Effector memory CD4-positive, alpha-beta T cell (primary cell): Measurements from ENCODE around the gene CHPT1.
A peak's percentile ranks its signal among the peaks of the same experiment; 100 is the strongest.
"Not testable (repeated sequence)": the region's sequence is repeated elsewhere in the genome, so short reads cannot be mapped to it uniquely, and the experiment has no call there.

Experiments
- DNase-seq, 3 donors: peaks; one replicate each; pipeline ENCODE4 v3.0.0-alpha.2; 2020
- H3K27ac ChIP-seq: 2 replicates; pipeline ENCODE4 v1.7.0; 2013; ENCODE audit warnings: mild to moderate bottlenecking, low read length, moderate library complexity; ENCODE audit not compliant: insufficient read depth, poor library complexity, severe bottlenecking
- H3K27me3 ChIP-seq: replicated peaks from 2 replicates; pipeline ENCODE4 v1.7.0; 2013; ENCODE audit warnings: mild to moderate bottlenecking, low read length; ENCODE audit not compliant: insufficient read depth, control insufficient read depth, poor library complexity, severe bottlenecking
- H3K36me3 ChIP-seq: 2 replicates; pipeline ENCODE4 v1.7.0; 2013; ENCODE audit warnings: mild to moderate bottlenecking, low read length, moderate library complexity; ENCODE audit not compliant: control insufficient read depth, insufficient read depth
- H3K4me1 ChIP-seq: 2 replicates; pipeline ENCODE4 v1.7.0; 2013; ENCODE audit warnings: low read length, mild to moderate bottlenecking; ENCODE audit not compliant: control insufficient read depth, insufficient read depth, poor library complexity, severe bottlenecking
- H3K4me3 ChIP-seq: 2 replicates; pipeline ENCODE4 v1.7.0; 2013; ENCODE audit warnings: low read length, low read depth, mild to moderate bottlenecking; ENCODE audit not compliant: insufficient read depth, poor library complexity, severe bottlenecking
- H3K9me3 ChIP-seq: 2 replicates; pipeline ENCODE4 v1.7.0; 2013; ENCODE audit warnings: mild to moderate bottlenecking, low read length, moderate library complexity; ENCODE audit not compliant: control insufficient read depth

CHPT1 gene

GRCh38 chr12:101664992-101665391, 32.4 kb upstream of the CHPT1 start:
- H3K9me3 ChIP-seq, result no peaks in the 10 kb centered on the region
- peaks cover 3% of the 10 kb centered on the region for H3K27me3 ChIP-seq
- H3K36me3 ChIP-seq, result no peaks in the 10 kb centered on the region
- DNase-seq, result no peak
- H3K4me3 ChIP-seq, result no peak overlapping the region
- no peaks in the 10 kb centered on the region for H3K4me1 ChIP-seq
- no peak overlapping the region for H3K27ac ChIP-seq

- H3K4me1 ChIP-seq, result no peaks in the 10 kb centered on the region
- DNase-seq, result no peak
These were observed 31.2 kb upstream of the CHPT1 start for GRCh38 chr12:101666052-101666728.

GRCh38 chr12:101667591-101667990, 29.8 kb upstream of the CHPT1 start:
- Histone ChIP-seq H3K27ac (no peak overlapping the region), H3K9me3 (no peaks in the 10 kb centered on the region), H3K4me3 (no peak overlapping the region), H3K4me1 (no peaks in the 10 kb centered on the region), H3K36me3 (no peaks in the 10 kb centered on the region), H3K27me3 (peaks cover 3% of the 10 kb centered on the region)
- no peak for DNase-seq

More at GRCh38 chr12:101666052-101666728, 31.2 kb upstream of the CHPT1 start:
- Histone ChIP-seq H3K4me3 (no peak overlapping the region), H3K27me3 (peaks cover 3% of the 10 kb centered on the region), H3K36me3 (no peaks in the 10 kb centered on the region), H3K9me3 (no peaks in the 10 kb centered on the region), H3K27ac (no peak overlapping the region)

- no peaks in the 10 kb centered on the region for H3K36me3 ChIP-seq
- no peak for DNase-seq
- no peak overlapping the region for H3K4me3 ChIP-seq
- no peaks in the 10 kb centered on the region for H3K27me3 ChIP-seq
- H3K9me3 ChIP-seq, result no peaks in the 10 kb centered on the region
- H3K27ac ChIP-seq, result no peak overlapping the region
- no peaks in the 10 kb centered on the region for H3K4me1 ChIP-seq
These were observed 27.3 kb upstream of the CHPT1 start for GRCh38 chr12:101670007-101670671.

GRCh38 chr12:101671157-101671791, 26.2 kb upstream of the CHPT1 start:
- no peaks in the 10 kb centered on the region for H3K36me3 ChIP-seq
- H3K4me3 ChIP-seq, result peak overlapping the region; percentile 2
- no peaks in the 10 kb centered on the region for H3K27me3 ChIP-seq
- DNase-seq, result no peak
- no peak overlapping the region for H3K27ac ChIP-seq
- no peaks in the 10 kb centered on the region for H3K4me1 ChIP-seq
- H3K9me3 ChIP-seq, result no peaks in the 10 kb centered on the region

GRCh38 chr12:101671833-101672232, 25.6 kb upstream of the CHPT1 start:
- H3K9me3 ChIP-seq, result no peaks in the 10 kb centered on the region
- H3K4me3 ChIP-seq, result peak overlapping the region; percentile 2
- no peak for DNase-seq

GRCh38 chr12:101675555-101675954, 21.9 kb upstream of the CHPT1 start:
- H3K27ac ChIP-seq, result no peak overlapping the region
- DNase-seq, result no peak

More at GRCh38 chr12:101671833-101672232, 25.6 kb upstream of the CHPT1 start:
- Histone ChIP-seq H3K27me3 (no peaks in the 10 kb centered on the region), H3K27ac (no peak overlapping the region), H3K36me3 (no peaks in the 10 kb centered on the region), H3K4me1 (no peaks in the 10 kb centered on the region)

GRCh38 chr12:101676497-101676896, 20.9 kb upstream of the CHPT1 start:
- H3K27ac ChIP-seq, DNase-seq, H3K36me3 ChIP-seq: not testable (repeated sequence)

More at GRCh38 chr12:101675555-101675954, 21.9 kb upstream of the CHPT1 start:
- H3K9me3 ChIP-seq, result no peaks in the 10 kb centered on the region
- no peaks in the 10 kb centered on the region for H3K27me3 ChIP-seq
- no peaks in the 10 kb centered on the region for H3K4me1 ChIP-seq
- no peak overlapping the region for H3K4me3 ChIP-seq
- no peaks in the 10 kb centered on the region for H3K36me3 ChIP-seq

GRCh38 chr12:101678081-101678480, 19.4 kb upstream of the CHPT1 start:
- Histone ChIP-seq H3K27ac (no peak overlapping the region), H3K36me3 (no peaks in the 10 kb centered on the region), H3K4me3 (no peak overlapping the region), H3K27me3 (no peaks in the 10 kb centered on the region), H3K9me3 (no peaks in the 10 kb centered on the region), H3K4me1 (no peaks in the 10 kb centered on the region)
- DNase-seq, result no peak

More at GRCh38 chr12:101676497-101676896, 20.9 kb upstream of the CHPT1 start:
- H3K27me3 ChIP-seq, H3K9me3 ChIP-seq, H3K4me3 ChIP-seq, H3K4me1 ChIP-seq: not testable (repeated sequence)

GRCh38 chr12:101680240-101680639, 17.2 kb upstream of the CHPT1 start:
- H3K9me3 ChIP-seq, result no peaks in the 10 kb centered on the region
- no peaks in the 10 kb centered on the region for H3K4me1 ChIP-seq
- no peak for DNase-seq
- H3K36me3 ChIP-seq, result no peaks in the 10 kb centered on the region
- no peak overlapping the region for H3K4me3 ChIP-seq
- H3K27ac ChIP-seq, result no peak overlapping the region
- no peaks in the 10 kb centered on the region for H3K27me3 ChIP-seq
